ENCODE data around the gene TLX2. TPM values are rescaled to one million over a fixed set of nuclear protein-coding genes. Genes with fewer than 3 reads are reported as not detected.
A peak's percentile ranks its signal among the peaks of the same experiment; 100 is the strongest.
"Not testable (repeated sequence)": the region's sequence is repeated elsewhere in the genome, so short reads cannot be mapped to it uniquely, and the experiment has no call there.

TLX2 gene
- total RNA-seq, 8 experiments from 2014 or later: 0.05 to 1.5 (median 0.73) TPM; not detected in 1

DNA sequence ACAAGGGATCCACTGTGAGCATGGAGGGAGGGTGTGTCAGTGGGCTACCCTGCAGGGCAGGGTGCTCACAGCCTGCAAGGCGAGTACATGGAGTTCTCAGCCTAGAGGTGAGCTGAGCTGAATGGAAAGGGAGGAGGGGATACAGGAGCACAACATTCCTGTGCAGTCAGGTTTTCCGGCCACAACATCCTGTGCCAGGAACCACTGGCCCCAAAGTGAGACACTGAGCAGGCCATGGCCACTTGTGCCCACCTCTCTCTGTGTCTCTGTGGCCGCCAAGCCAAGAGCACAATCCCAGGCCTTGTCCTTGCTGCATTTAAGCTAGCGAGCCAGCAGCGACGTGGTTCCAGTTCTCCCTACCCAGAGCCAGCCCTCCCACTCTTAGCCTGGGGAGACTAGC lies 46.3 kb downstream of the TLX2 start:
- ATAC-seq (replicated peaks in 6 of 8): no peak
- in situ Hi-C loops (cut with MboI; ENCODE audit: low pct_unique_long_range_greater_than_20kb in 2 of 9, low sequenced_read_pairs in 9 of 9, unreplicated experiment in 9 of 9): no loop called here
- WGBS, 10 experiments: 40 to 90% (median 61%) methylated on average over 1 to 2 of the region's 6 CpGs; no CpG with 5 or more reads in 6 of the 10 experiments
- H3K4me3 ChIP-seq: no peak overlapping the region
- H3K27ac ChIP-seq: no peak overlapping the region
- H3K4me1 ChIP-seq (replicated peaks in 1 of 2): no peaks in the 10 kb centered on the region

DNA sequence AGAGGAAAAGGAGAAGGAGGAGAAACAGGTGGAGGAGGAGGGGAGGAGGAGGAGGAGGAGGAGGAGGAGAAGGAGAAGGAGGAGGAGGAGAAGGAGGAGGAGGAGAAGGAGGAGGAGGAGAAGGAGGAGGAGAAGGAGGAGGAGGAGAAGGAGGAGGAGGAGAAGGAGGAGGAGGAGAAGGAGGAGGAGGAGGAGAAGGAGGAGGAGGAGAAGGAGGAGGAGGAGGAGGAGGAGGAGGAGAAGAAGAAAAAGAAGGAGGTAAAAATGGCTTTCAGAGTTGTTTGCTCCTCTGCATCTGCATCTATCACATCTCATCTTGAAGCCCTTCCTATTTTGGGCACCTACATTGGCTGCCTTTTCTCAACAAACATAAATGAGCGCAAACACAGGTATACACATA lies 46.8 kb downstream of the TLX2 start:
- whole genome bisulfite sequencing, 10 experiments: 100% methylated on average over 1 of the region's 1 CpG; no CpG with 5 or more reads in 8 of the 10 experiments

DNA sequence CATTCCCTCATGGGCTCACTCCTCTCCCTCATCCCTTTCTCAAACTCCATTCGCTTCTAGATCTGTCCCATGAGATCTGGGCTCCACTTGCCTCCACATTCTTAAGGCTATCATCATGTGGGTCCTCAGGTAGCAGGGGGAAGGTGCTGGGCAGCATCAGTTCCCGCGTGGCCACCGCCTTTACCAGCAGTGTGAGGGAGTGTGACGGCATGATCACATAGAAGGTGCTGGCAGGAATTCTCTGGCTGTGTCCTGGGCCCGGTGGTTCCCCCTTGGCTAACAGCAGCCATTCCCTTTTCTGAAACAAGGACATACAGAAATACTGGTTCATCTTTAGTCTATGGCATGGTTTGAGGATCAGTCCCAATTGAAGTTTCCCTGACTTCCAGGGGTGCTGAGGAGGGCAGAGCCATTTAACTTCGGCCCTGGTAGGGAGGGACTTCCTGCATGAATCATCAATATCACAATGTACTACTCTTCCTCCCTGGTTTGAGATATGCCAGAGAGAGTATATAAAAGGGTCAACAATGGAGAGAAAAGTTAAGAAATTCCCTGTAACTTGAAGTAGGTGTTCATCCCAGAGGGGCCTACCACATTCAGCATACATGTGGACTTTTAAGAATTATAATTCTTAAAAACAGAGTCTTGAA lies 48.0 kb downstream of the TLX2 start:
- in situ Hi-C loops (cut with MboI; ENCODE audit: low pct_unique_long_range_greater_than_20kb in 2 of 9, low sequenced_read_pairs in 9 of 9, unreplicated experiment in 9 of 9): no loop called here
- Histone ChIP-seq H3K4me3 (no peak overlapping the region), H3K4me1 (replicated peaks in 1 of 2) (no peaks in the 10 kb centered on the region), H3K27ac (no peak overlapping the region)
- ATAC-seq (replicated peaks in 6 of 8): no peak
- 50 to 85% (median 71%) methylated on average over 1 to 6 of the region's 7 CpGs; no CpG with 5 or more reads in 2 of the 10 experiments for WGBS, 10 experiments

More for the DNA sequence above, 46.8 kb downstream of the TLX2 start:
- ATAC-seq (replicated peaks in 6 of 8); H3K4me1 ChIP-seq (replicated peaks in 1 of 2); H3K27ac ChIP-seq; H3K4me3 ChIP-seq; in situ Hi-C loops (cut with MboI; ENCODE audit: low pct_unique_long_range_greater_than_20kb in 2 of 9, low sequenced_read_pairs in 9 of 9, unreplicated experiment in 9 of 9): not testable (repeated sequence)

DNA sequence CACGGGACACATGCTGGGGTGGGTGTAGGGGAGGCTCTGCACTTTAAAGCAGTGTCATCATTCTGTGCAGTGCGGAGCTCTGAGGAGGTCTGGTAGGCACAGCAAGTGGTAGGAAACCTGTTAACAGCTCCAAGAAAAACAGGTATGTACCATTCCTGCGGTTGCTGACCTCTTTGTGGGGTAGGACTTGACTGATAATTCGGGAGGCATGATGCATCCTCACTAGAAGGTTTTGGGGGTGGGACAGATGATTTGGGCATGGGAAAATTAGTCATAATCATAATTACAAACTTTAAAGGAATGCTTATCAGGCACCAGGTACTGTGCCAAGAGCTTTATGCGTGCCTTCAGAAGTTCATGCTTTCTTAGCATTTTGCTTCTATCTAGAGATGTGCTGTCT lies 50.0 kb downstream of the TLX2 start:
- WGBS, 10 experiments: 10 to 85% (median 70%) methylated on average over 2 to 5 of the region's 5 CpGs; no CpG with 5 or more reads in 2 of the 10 experiments
- Histone ChIP-seq H3K27ac (no peak overlapping the region), H3K4me3 (no peak overlapping the region), H3K4me1 (replicated peaks in 1 of 2) (no peaks in the 10 kb centered on the region)
- in situ Hi-C loops (cut with MboI; ENCODE audit: low pct_unique_long_range_greater_than_20kb in 2 of 9, low sequenced_read_pairs in 9 of 9, unreplicated experiment in 9 of 9): no loop called here
- ATAC-seq (replicated peaks in 6 of 8): no peak

DNA sequence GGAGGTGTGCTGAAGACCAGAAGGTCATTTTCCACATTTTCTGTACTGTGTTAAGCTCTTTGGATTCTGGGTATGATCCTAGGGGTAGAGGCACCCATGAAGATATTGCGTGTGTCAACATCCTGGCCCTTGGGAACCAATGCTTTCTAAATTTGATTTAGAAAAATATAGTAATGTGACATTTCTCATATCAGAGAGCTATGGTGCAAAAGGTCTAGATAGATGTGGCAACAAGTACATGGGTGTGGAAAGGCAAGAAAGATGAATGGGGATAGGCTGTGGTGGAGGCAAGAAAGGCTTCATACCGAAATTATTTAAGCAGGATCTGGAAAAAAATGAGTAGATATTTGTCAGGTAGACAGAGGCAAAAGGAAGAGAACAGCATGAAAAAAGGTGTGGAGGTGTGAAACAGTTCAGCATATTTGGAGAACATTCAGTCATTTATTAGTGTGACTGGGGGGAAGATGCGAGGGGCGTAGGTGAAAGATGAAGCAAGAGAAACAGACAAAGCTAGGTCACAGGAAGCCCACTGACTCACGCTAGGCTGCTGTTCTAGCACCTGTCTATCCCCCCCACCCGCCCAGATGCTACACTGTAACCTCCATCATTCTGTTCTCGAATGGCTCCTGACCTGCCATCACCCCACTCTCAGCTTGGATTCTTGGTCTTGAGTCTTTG lies 52.0 kb downstream of the TLX2 start:
- Histone ChIP-seq H3K4me1 (replicated peaks in 1 of 2) (no peaks in the 10 kb centered on the region), H3K4me3 (no peak overlapping the region), H3K27ac (no peak overlapping the region)
- 45 to 90% (median 88%) methylated on average over 1 to 6 of the region's 7 CpGs; no CpG with 5 or more reads in 1 of the 10 experiments for WGBS, 10 experiments
- no peak for ATAC-seq (replicated peaks in 6 of 8)
- in situ Hi-C loops (cut with MboI; ENCODE audit: low pct_unique_long_range_greater_than_20kb in 2 of 9, low sequenced_read_pairs in 9 of 9, unreplicated experiment in 9 of 9): no loop called here

DNA sequence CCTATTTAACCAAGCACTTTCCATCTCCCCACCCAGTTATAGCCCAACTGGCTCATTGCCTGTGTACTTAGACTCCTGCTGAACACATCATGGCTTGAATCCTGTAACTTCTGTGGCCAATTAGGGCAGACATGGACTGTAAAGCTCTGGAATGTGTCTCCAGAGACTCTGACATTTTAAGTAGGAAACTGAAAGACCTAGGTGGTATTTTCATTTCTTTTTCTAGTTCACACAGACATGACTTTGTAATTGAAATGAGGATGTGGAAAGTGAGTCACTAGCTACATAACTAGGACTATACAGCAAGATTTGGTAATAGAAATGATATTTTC lies 52.5 kb downstream of the TLX2 start:
- in situ Hi-C loops (cut with MboI; ENCODE audit: low pct_unique_long_range_greater_than_20kb in 2 of 9, low sequenced_read_pairs in 9 of 9, unreplicated experiment in 9 of 9): no loop called here
- no peaks in the 10 kb centered on the region for H3K4me1 ChIP-seq (replicated peaks in 1 of 2)
- ATAC-seq (replicated peaks in 6 of 8): peak in 2 of 8 experiments; percentile 36 to 70
- no peak overlapping the region for H3K27ac ChIP-seq
- H3K4me3 ChIP-seq: no peak overlapping the region

Other genes with a start within 250 kb of the TLX2 start
- 1 to 10 TPM in 7 of 8 experiments, under 1 TPM in 1; 0.25 to 5.9 (median 2.8) TPM for gene SLC4A5, start 171.0 kb upstream of the TLX2 start, total RNA-seq
- gene DCTN1, start 134.1 kb upstream of the TLX2 start, total RNA-seq: 100 to 1,000 TPM in 7 of 8 experiments, 10 to 100 TPM in 1; 92.7 to 205 (median 134) TPM
- 1 to 10 TPM; 1.6 to 5.8 (median 2.7) TPM for gene C2orf81, start 92.8 kb upstream of the TLX2 start, total RNA-seq
- gene WDR54, start 92.7 kb upstream of the TLX2 start, total RNA-seq: 10 to 100 TPM; 15.1 to 63.7 (median 49.5) TPM
- 10 to 100 TPM in 4 of 8 experiments, 1 to 10 TPM in 4; 1.4 to 33.2 (median 9.7) TPM for gene RTKN, start 72.5 kb upstream of the TLX2 start, total RNA-seq
- 10 to 100 TPM; 17.6 to 51.4 (median 22.9) TPM for gene INO80B, start 59.4 kb upstream of the TLX2 start, total RNA-seq
- gene WBP1, start 56.0 kb upstream of the TLX2 start, total RNA-seq: 100 to 1,000 TPM in 4 of 8 experiments, 10 to 100 TPM in 4; 55.2 to 117 (median 99.8) TPM
- 10 to 100 TPM; 30.8 to 47.6 (median 37.9) TPM for gene MOGS, start 49.1 kb upstream of the TLX2 start, total RNA-seq
- gene MRPL53, start 41.8 kb upstream of the TLX2 start, total RNA-seq: 10 to 100 TPM; 51.1 to 83.5 (median 68.3) TPM
- gene CCDC142, start 31.5 kb upstream of the TLX2 start, total RNA-seq: 10 to 100 TPM in 6 of 8 experiments, 1 to 10 TPM in 2; 8.0 to 32.3 (median 12.8) TPM
- gene TTC31, start 31.4 kb upstream of the TLX2 start, total RNA-seq: 10 to 100 TPM in 5 of 8 experiments, 1 to 10 TPM in 3; 4.0 to 23.5 (median 10.2) TPM
- 1 to 10 TPM in 6 of 8 experiments, under 1 TPM in 2; 0.36 to 7.7 (median 1.4) TPM for gene LBX2, start 14.8 kb upstream of the TLX2 start, total RNA-seq
- 10 to 100 TPM; 14.9 to 28.2 (median 18.4) TPM for gene PCGF1, start 6.8 kb upstream of the TLX2 start, total RNA-seq
- 1 to 10 TPM in 1 of 8 experiments, under 1 TPM in 6, not detected in 1; 0.11 to 1.0 (median 0.31) TPM for gene DQX1, start 11.8 kb downstream of the TLX2 start, total RNA-seq
- gene AUP1, start 15.3 kb downstream of the TLX2 start, total RNA-seq: 100 to 1,000 TPM in 3 of 8 experiments, 10 to 100 TPM in 5; 43.1 to 121 (median 74.7) TPM
- gene HTRA2, start 15.5 kb downstream of the TLX2 start, total RNA-seq: 10 to 100 TPM; 30.9 to 49.4 (median 39.3) TPM
- gene LOXL3, start 39.5 kb downstream of the TLX2 start, total RNA-seq: 10 to 100 TPM in 2 of 8 experiments, 1 to 10 TPM in 4, under 1 TPM in 2; 0.54 to 29.3 (median 9.1) TPM
- gene DOK1, start 40.3 kb downstream of the TLX2 start, total RNA-seq: 10 to 100 TPM in 1 of 8 experiments, 1 to 10 TPM in 7; 1.6 to 23.0 (median 6.3) TPM
- gene M1AP, start 133.9 kb downstream of the TLX2 start, total RNA-seq: under 1 TPM in 5 of 8 experiments, not detected in 3; 0.08 to 0.50 (median 0.22) TPM
- gene SEMA4F, start 139.8 kb downstream of the TLX2 start, total RNA-seq: 10 to 100 TPM in 4 of 8 experiments, 1 to 10 TPM in 1, under 1 TPM in 3; 0.31 to 21.4 (median 10.4) TPM